Activated naive CD8-positive, alpha-beta T cell (primary cell): ENCODE measurements around the gene RLF.
"Not testable (repeated sequence)": the region's sequence is repeated elsewhere in the genome, so short reads cannot be mapped to it uniquely, and the experiment has no call there.

ENCODE experiments used
- H3K27ac Mint-ChIP-seq: one replicate; pipeline ENCODE4 v1.8.0; 2021; ENCODE audit warnings: mixed read lengths
- H3K27me3 Mint-ChIP-seq: one replicate; pipeline ENCODE4 v1.8.0; 2021; ENCODE audit warnings: mixed read lengths
- H3K36me3 Mint-ChIP-seq: one replicate; pipeline ENCODE4 v1.8.0; 2021; ENCODE audit warnings: mixed read lengths
- H3K4me1 Mint-ChIP-seq: one replicate; pipeline ENCODE4 v1.8.0; 2021; ENCODE audit warnings: low read depth, mixed read lengths
- H3K4me3 Mint-ChIP-seq: one replicate; pipeline ENCODE4 v1.8.0; 2021; ENCODE audit warnings: mild to moderate bottlenecking, mixed read lengths
- H3K9me3 Mint-ChIP-seq: one replicate; pipeline ENCODE4 v1.8.0; 2021; ENCODE audit warnings: low read depth, mixed read lengths

The RLF gene

GRCh38 chr1:40153073-40153770 lies 8.0 kb upstream of the RLF start:
- H3K27me3 Mint-ChIP-seq = no peaks in the 10 kb centered on the region
- peaks cover 6% of the 10 kb centered on the region for H3K4me1 Mint-ChIP-seq
- no peaks in the 10 kb centered on the region for H3K9me3 Mint-ChIP-seq
- H3K4me3 Mint-ChIP-seq = no peak overlapping the region
- H3K36me3 Mint-ChIP-seq = no peaks in the 10 kb centered on the region
- no peak overlapping the region for H3K27ac Mint-ChIP-seq

GRCh38 chr1:40155135-40155534 lies 6.1 kb upstream of the RLF start:
- H3K27me3 Mint-ChIP-seq = no peaks in the 10 kb centered on the region
- no peaks in the 10 kb centered on the region for H3K9me3 Mint-ChIP-seq
- H3K4me3 Mint-ChIP-seq = no peak overlapping the region
- peaks cover 6% of the 10 kb centered on the region for H3K4me1 Mint-ChIP-seq
- no peaks in the 10 kb centered on the region for H3K36me3 Mint-ChIP-seq
- H3K27ac Mint-ChIP-seq = no peak overlapping the region

GRCh38 chr1:40155910-40156309 lies 5.3 kb upstream of the RLF start:
- H3K9me3 Mint-ChIP-seq = no peaks in the 10 kb centered on the region
- H3K4me3 Mint-ChIP-seq = no peak overlapping the region
- H3K27me3 Mint-ChIP-seq = no peaks in the 10 kb centered on the region
- H3K4me1 Mint-ChIP-seq = peaks cover 9% of the 10 kb centered on the region
- no peak overlapping the region for H3K27ac Mint-ChIP-seq
- H3K36me3 Mint-ChIP-seq = no peaks in the 10 kb centered on the region

- Mint-ChIP-seq H3K4me3 (no peak overlapping the region), H3K4me1 (peaks cover 6% of the 10 kb centered on the region), H3K9me3 (no peaks in the 10 kb centered on the region), H3K27ac (peak overlapping the region; percentile 99), H3K36me3 (no peaks in the 10 kb centered on the region), H3K27me3 (no peaks in the 10 kb centered on the region)
Measured at GRCh38 chr1:40160806-40161124, 422 bp upstream of the RLF start.

- H3K9me3 Mint-ChIP-seq = no peaks in the 10 kb centered on the region
- no peak overlapping the region for H3K4me3 Mint-ChIP-seq
- H3K4me1 Mint-ChIP-seq = peaks cover 10% of the 10 kb centered on the region
- H3K27ac Mint-ChIP-seq = no peak overlapping the region
- no peaks in the 10 kb centered on the region for H3K27me3 Mint-ChIP-seq
- no peaks in the 10 kb centered on the region for H3K36me3 Mint-ChIP-seq
Measured at GRCh38 chr1:40161888-40162397, 756 bp downstream of the RLF start.

GRCh38 chr1:40162753-40163441 lies 1.7 kb downstream of the RLF start:
- no peak overlapping the region for H3K27ac Mint-ChIP-seq
- no peaks in the 10 kb centered on the region for H3K9me3 Mint-ChIP-seq
- no peaks in the 10 kb centered on the region for H3K27me3 Mint-ChIP-seq
- peaks cover 19% of the 10 kb centered on the region for H3K4me1 Mint-ChIP-seq
- peaks cover 3% of the 10 kb centered on the region for H3K36me3 Mint-ChIP-seq
- H3K4me3 Mint-ChIP-seq = no peak overlapping the region

GRCh38 chr1:40167317-40167716 lies 6.1 kb downstream of the RLF start:
- no peaks in the 10 kb centered on the region for H3K27me3 Mint-ChIP-seq
- no peaks in the 10 kb centered on the region for H3K9me3 Mint-ChIP-seq
- H3K4me1 Mint-ChIP-seq = peaks cover 31% of the 10 kb centered on the region
- peak overlapping the region; percentile 38 for H3K27ac Mint-ChIP-seq
- H3K4me3 Mint-ChIP-seq = peak overlapping the region; percentile 2
- peaks cover 3% of the 10 kb centered on the region for H3K36me3 Mint-ChIP-seq

GRCh38 chr1:40171036-40171435 lies 9.8 kb downstream of the RLF start:
- Mint-ChIP-seq H3K27me3 (no peaks in the 10 kb centered on the region), H3K4me3 (no peak overlapping the region), H3K27ac (no peak overlapping the region), H3K36me3 (peaks cover 3% of the 10 kb centered on the region), H3K9me3 (no peaks in the 10 kb centered on the region), H3K4me1 (peaks cover 55% of the 10 kb centered on the region)

- H3K36me3 Mint-ChIP-seq = peaks cover 4% of the 10 kb centered on the region
- peaks cover 64% of the 10 kb centered on the region for H3K4me1 Mint-ChIP-seq
- H3K4me3 Mint-ChIP-seq = no peak overlapping the region
- no peaks in the 10 kb centered on the region for H3K27me3 Mint-ChIP-seq
- H3K9me3 Mint-ChIP-seq = no peaks in the 10 kb centered on the region
- H3K27ac Mint-ChIP-seq = peak overlapping the region; percentile 19
Measured at GRCh38 chr1:40174788-40175187, 13.6 kb downstream of the RLF start.

- H3K27ac Mint-ChIP-seq, H3K27me3 Mint-ChIP-seq, H3K4me3 Mint-ChIP-seq, H3K9me3 Mint-ChIP-seq, H3K36me3 Mint-ChIP-seq: not testable (repeated sequence)
- peaks cover 60% of the 10 kb centered on the region for H3K4me1 Mint-ChIP-seq
Measured at GRCh38 chr1:40176989-40177388, 15.8 kb downstream of the RLF start.

- Mint-ChIP-seq H3K27me3 (no peaks in the 10 kb centered on the region), H3K4me1 (peaks cover 63% of the 10 kb centered on the region), H3K4me3 (no peak overlapping the region), H3K27ac (no peak overlapping the region), H3K36me3 (peaks cover 4% of the 10 kb centered on the region), H3K9me3 (no peaks in the 10 kb centered on the region)
Measured at GRCh38 chr1:40178200-40178599, 17.0 kb downstream of the RLF start.

- H3K27ac Mint-ChIP-seq = no peak overlapping the region
- H3K27me3 Mint-ChIP-seq = no peaks in the 10 kb centered on the region
Measured at GRCh38 chr1:40179496-40180089, 18.4 kb downstream of the RLF start.

GRCh38 chr1:40183055-40183710 lies 22.0 kb downstream of the RLF start:
- Mint-ChIP-seq H3K4me1 (peaks cover 70% of the 10 kb centered on the region), H3K4me3 (no peak overlapping the region), H3K36me3 (peaks cover 1% of the 10 kb centered on the region), H3K27me3 (no peaks in the 10 kb centered on the region), H3K27ac (peak overlapping the region; percentile 13), H3K9me3 (no peaks in the 10 kb centered on the region)

More at GRCh38 chr1:40179496-40180089, 18.4 kb downstream of the RLF start:
- Mint-ChIP-seq H3K9me3 (no peaks in the 10 kb centered on the region), H3K4me3 (no peak overlapping the region), H3K4me1 (peaks cover 69% of the 10 kb centered on the region), H3K36me3 (peaks cover 4% of the 10 kb centered on the region)

- peak overlapping the region; percentile 11 for H3K27ac Mint-ChIP-seq
- peaks cover 64% of the 10 kb centered on the region for H3K4me1 Mint-ChIP-seq
- no peak overlapping the region for H3K4me3 Mint-ChIP-seq
- no peaks in the 10 kb centered on the region for H3K9me3 Mint-ChIP-seq
- no peaks in the 10 kb centered on the region for H3K27me3 Mint-ChIP-seq
- peaks cover 2% of the 10 kb centered on the region for H3K36me3 Mint-ChIP-seq
Measured at GRCh38 chr1:40184193-40184592, 23.0 kb downstream of the RLF start.
